Naive thymus-derived CD8-positive, alpha-beta T cell (primary cell): ENCODE measurements around the gene UBA52. TPM values are rescaled to one million over a fixed set of nuclear protein-coding genes. Genes with fewer than 3 reads are reported as not detected.
"Not testable (repeated sequence)": the region's sequence is repeated elsewhere in the genome, so short reads cannot be mapped to it uniquely, and the experiment has no call there.

Experiments
- ATAC-seq, 2 donors: fragments of 150-1000 bp; cut with Tn5 transposase in 1 of 2; sonication (Bioruptor Pico), chemical (Tn5 transposase) in 1 of 2; 1 replicate in 1 of 2; 2 replicates in 1 of 2; pipeline ENCODE4 v1.10.0; 2021; ENCODE audit warnings: mild to moderate bottlenecking in 2 of 2, moderate library complexity in 2 of 2
- POLR2A ChIA-PET: fragments of 350-600 bp; sonication (Branson Sonifier 250); formaldehyde crosslinking; loops from one replicate; lab custom pipeline; 2021; ENCODE audit warnings: antibody characterized with exemption; lab: Charles Lee
- DNase-seq, 10 donors: peaks; one replicate each; pipeline versions ENCODE4 v3.0.0 to v3.0.0-alpha.2; 2020 to 2022
- H3K27ac Mint-ChIP-seq, 10 donors: one replicate each; pipeline ENCODE4 v1.8.0; 2020 to 2022; ENCODE audit warnings: mild to moderate bottlenecking in 10 of 10, mixed read lengths in 10 of 10, moderate library complexity in 4 of 10, inconsistent platforms in 1 of 10
- H3K27me3 Mint-ChIP-seq, 5 donors: one replicate each; pipeline ENCODE4 v1.8.0; 2021 to 2022; ENCODE audit warnings: mixed read lengths in 5 of 5
- H3K36me3 Mint-ChIP-seq, 3 donors: one replicate each; pipeline ENCODE4 v1.8.0; 2020 to 2022; ENCODE audit warnings: mixed read lengths in 3 of 3, mild to moderate bottlenecking in 2 of 3, inconsistent platforms in 1 of 3
- H3K4me1 Mint-ChIP-seq, 4 donors: one replicate each; pipeline ENCODE4 v1.8.0; 2021 to 2022; ENCODE audit warnings: mixed read lengths in 4 of 4
- H3K4me3 Mint-ChIP-seq, 10 donors: one replicate each; pipeline ENCODE4 v1.8.0; 2020 to 2022; ENCODE audit warnings: mild to moderate bottlenecking in 10 of 10, mixed read lengths in 10 of 10, moderate library complexity in 6 of 10, inconsistent platforms in 1 of 10
- H3K9me3 Mint-ChIP-seq, 9 donors: one replicate each; pipeline ENCODE4 v1.8.0; 2020 to 2022; ENCODE audit warnings: mixed read lengths in 9 of 9, mild to moderate bottlenecking in 3 of 9, inconsistent platforms in 1 of 9, moderate library complexity in 1 of 9
- polyA plus RNA-seq, 3 donors: library from polyadenylated mRNA; unstranded; fragments of 300-500 nt; fragmentation: Illumina TruSeq; gene quantifications; one replicate each; pipeline ENCODE4 v1.2.3, GENCODE V29; 2021
- total RNA-seq, 8 experiments: library from RNA in 2 of 8; stranded (reverse) in 2 of 8; gene quantifications; one replicate each; pipeline ENCODE4 v1.2.3 and lab custom pipeline; 2021 to 2026

UBA52 gene
- total and polyA plus RNA-seq, 5 experiments from 2014 or later: 1,743 to 2,077 (median 1,986) TPM

DNA sequence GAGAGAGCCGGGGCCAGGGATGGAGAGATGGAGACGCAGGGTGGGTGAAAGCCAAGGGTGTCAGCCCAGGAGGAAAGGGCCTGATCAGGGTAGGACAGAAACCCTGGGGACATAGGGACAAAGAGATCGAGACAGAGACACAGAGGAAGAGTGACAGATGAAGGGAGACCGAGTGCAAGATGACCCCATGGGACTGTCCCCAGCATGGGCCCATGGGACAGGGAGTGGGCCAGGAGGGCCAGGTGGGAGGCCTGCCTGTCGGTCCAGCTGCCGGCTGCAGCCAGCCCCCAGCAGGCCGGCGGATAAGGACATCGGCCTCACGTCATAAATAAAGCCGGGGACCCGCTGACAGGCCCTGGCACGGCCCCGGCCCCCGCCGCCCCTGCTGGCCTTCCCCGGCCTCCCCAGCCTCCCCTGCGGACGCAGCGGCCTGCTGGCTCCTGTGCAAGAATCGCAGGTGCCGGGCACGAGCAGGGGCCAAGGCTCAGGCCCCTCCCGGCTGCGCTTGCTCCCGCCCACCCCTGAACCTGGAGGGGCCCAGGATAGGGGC lies 23.2 kb downstream of the UBA52 start:
- POLR2A ChIA-PET: interaction anchor here (0.7 to 4.4 kb wide), 3 partner anchors 17 to 253 kb away, joined by 3 to 19 read pairs (median 10); partner anchors contain the start of gene UBA52
- peak overlapping the region in 8 of 10 donors; percentile 48 to 89 (median 78) for H3K27ac Mint-ChIP-seq
- H3K4me1 Mint-ChIP-seq: peaks cover 12 to 27% (median 25%) of the 10 kb centered on the region in 4 donors
- peak overlapping the region; percentile 64 to 91 (median 79) for H3K4me3 Mint-ChIP-seq
- H3K27me3 Mint-ChIP-seq: peaks cover 0 to 8% (median 0%) of the 10 kb centered on the region in 5 donors
- H3K9me3 Mint-ChIP-seq: no peaks in the 10 kb centered on the region
- ATAC-seq: peak in 1 of 2 donors; percentile 1
- H3K36me3 Mint-ChIP-seq: peaks cover 0 to 9% (median 0%) of the 10 kb centered on the region in 3 donors
- DNase-seq: no peak

GRCh38 chr19:18595475-18595874 lies 23.8 kb downstream of the UBA52 start:
- peak overlapping the region in 2 of 10 donors; percentile 21 to 25 for H3K27ac Mint-ChIP-seq
- peak overlapping the region in 9 of 10 donors; percentile 43 to 78 (median 64) for H3K4me3 Mint-ChIP-seq

GRCh38 chr19:18596752-18597157 lies 25.1 kb downstream of the UBA52 start:
- Mint-ChIP-seq H3K4me3 (no peak overlapping the region), H3K27ac (peak overlapping the region in 3 of 10 donors; percentile 43 to 63 (median 55)), H3K27me3 (peaks cover 0 to 26% (median 4%) of the 10 kb centered on the region in 5 donors), H3K36me3 (peaks cover 0 to 2% (median 0%) of the 10 kb centered on the region in 3 donors), H3K4me1 (peaks cover 6 to 15% (median 14%) of the 10 kb centered on the region in 4 donors), H3K9me3 (no peaks in the 10 kb centered on the region)
- no peak for ATAC-seq
- DNase-seq: no peak
- POLR2A ChIA-PET: interaction anchor here (0.5 to 1.4 kb wide), 2 partner anchors 248 to 271 kb away, joined by 4 to 5 read pairs; no protein-coding TSS in a partner anchor

More at GRCh38 chr19:18595475-18595874, 23.8 kb downstream of the UBA52 start:
- ATAC-seq: no peak
- DNase-seq: no peak
- peaks cover 8 to 22% (median 20%) of the 10 kb centered on the region in 4 donors for H3K4me1 Mint-ChIP-seq
- POLR2A ChIA-PET: interaction anchor here (4.4 kb wide), 1 partner anchor 252 kb away, joined by 19 read pairs; no protein-coding TSS in a partner anchor
- H3K27me3 Mint-ChIP-seq: peaks cover 0 to 14% (median 0%) of the 10 kb centered on the region in 5 donors
- peaks cover 0 to 9% (median 0%) of the 10 kb centered on the region in 3 donors for H3K36me3 Mint-ChIP-seq
- no peaks in the 10 kb centered on the region for H3K9me3 Mint-ChIP-seq

DNA sequence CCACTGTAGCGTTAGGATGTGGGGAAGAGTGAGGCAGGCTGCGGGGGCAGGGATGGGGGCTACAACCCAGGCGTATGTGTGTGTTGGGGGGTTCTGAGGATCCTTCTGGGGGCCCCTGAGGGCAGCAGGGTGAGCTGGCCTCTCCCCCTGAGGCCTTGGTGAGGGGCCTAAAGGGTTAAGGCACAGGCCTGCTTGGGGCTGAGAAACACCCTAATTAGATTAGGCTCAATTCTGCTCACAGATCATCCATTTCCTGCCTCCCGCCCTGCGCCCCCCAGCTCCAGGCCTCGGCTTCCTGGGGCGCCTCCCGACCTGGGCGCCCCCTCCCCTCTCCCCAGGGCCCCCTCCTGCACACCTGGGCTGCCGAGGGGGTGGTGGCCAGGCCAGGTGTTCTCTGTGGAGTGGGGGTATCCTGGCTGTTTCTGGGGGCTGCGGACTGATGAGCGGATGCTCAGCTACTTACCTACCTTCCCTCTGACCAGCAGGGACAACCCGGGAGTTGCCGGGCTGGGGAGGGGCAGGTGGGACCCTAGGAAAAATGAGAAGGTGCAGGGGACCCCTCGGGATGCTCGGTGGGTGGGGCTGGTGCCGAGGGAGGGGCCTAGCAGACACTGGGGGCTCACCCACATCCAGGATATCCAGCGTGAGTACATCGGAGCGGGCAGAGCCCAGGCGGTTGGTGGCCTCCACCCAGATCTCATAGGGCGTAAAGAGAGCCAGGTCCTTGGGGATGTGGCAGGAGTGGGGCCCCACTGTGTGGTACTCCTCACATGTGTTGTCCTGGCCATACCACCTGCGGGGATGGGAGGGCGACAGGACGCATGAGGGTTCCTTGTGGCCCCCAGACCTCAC lies 26.4 kb downstream of the UBA52 start:
- Mint-ChIP-seq H3K36me3 (peaks cover 0 to 1% (median 0%) of the 10 kb centered on the region in 3 donors), H3K4me1 (peaks cover 6 to 17% (median 16%) of the 10 kb centered on the region in 4 donors), H3K9me3 (no peaks in the 10 kb centered on the region), H3K27me3 (peaks cover 4 to 37% (median 13%) of the 10 kb centered on the region in 5 donors), H3K4me3 (no peak overlapping the region), H3K27ac (no peak overlapping the region)
- no peak for DNase-seq
- no peak for ATAC-seq
- POLR2A ChIA-PET: interaction anchor here (0.5 to 1.0 kb wide), 4 partner anchors 9 to 338 kb away, joined by 3 to 4 read pairs (median 4); partner anchors contain the start of gene REX1BD

GRCh38 chr19:18599485-18599884 lies 27.8 kb downstream of the UBA52 start:
- no peak for DNase-seq
- H3K27ac Mint-ChIP-seq: no peak overlapping the region
- peaks cover 0 to 4% (median 0%) of the 10 kb centered on the region in 3 donors for H3K36me3 Mint-ChIP-seq
- H3K27me3 Mint-ChIP-seq: peaks cover 7 to 47% (median 19%) of the 10 kb centered on the region in 5 donors
- no peaks in the 10 kb centered on the region for H3K9me3 Mint-ChIP-seq
- ATAC-seq: no peak
- POLR2A ChIA-PET: no interaction called here
- peaks cover 6 to 20% (median 16%) of the 10 kb centered on the region in 4 donors for H3K4me1 Mint-ChIP-seq
- H3K4me3 Mint-ChIP-seq: no peak overlapping the region

DNA sequence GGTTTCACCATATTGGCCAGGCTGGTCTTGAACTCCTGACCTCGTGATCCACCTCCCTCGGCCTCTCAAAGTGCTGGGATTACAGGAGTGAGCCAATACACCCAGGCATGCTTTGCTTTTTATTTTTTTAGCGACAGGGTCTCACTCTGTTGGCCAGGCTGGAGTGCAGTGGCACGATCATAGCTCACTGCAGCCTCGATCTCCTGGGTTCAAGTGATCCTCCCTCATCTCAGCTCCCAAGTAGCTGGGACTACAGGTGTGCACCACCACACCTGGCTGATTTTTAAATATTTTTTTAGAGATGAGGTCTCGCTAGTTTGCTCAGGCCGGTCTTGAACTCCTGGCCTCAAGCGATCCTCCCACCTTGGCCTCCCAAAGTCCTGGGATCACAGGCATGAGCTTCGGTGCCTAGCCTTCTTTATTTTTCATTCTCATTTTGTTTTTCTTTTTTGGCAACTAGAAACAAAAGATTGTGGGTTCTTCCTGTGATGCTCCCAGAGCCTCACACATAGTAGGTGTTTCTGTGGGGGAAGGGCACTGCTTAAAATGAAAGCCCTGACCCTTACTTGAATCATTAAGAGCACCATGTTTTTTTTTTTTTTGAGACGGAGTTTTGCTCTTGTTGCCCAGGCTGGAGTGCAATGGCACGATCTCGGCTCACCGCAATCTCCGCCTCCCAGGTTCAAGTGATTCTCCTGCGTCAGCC lies 29.2 kb downstream of the UBA52 start:
- H3K27ac Mint-ChIP-seq, ATAC-seq, DNase-seq, H3K36me3 Mint-ChIP-seq, H3K4me3 Mint-ChIP-seq, H3K9me3 Mint-ChIP-seq: not testable (repeated sequence)
- POLR2A ChIA-PET: interaction anchor here (1.3 kb wide), 1 partner anchor 12 kb away, joined by 5 read pairs; the partner anchor contains the start of gene REX1BD
- Mint-ChIP-seq H3K27me3 (peaks cover 9 to 59% (median 27%) of the 10 kb centered on the region in 5 donors), H3K4me1 (peaks cover 0 to 19% (median 12%) of the 10 kb centered on the region in 4 donors)

GRCh38 chr19:18601875-18602274 lies 30.2 kb downstream of the UBA52 start:
- H3K27ac Mint-ChIP-seq: no peak overlapping the region
- no peaks in the 10 kb centered on the region for H3K9me3 Mint-ChIP-seq
- peaks cover 9 to 60% (median 27%) of the 10 kb centered on the region in 5 donors for H3K27me3 Mint-ChIP-seq
- DNase-seq: no peak
- H3K36me3 Mint-ChIP-seq: peaks cover 0 to 7% (median 0%) of the 10 kb centered on the region in 3 donors
- ATAC-seq: no peak
- POLR2A ChIA-PET: no interaction called here
- H3K4me1 Mint-ChIP-seq: peaks cover 0 to 19% (median 10%) of the 10 kb centered on the region in 4 donors
- no peak overlapping the region for H3K4me3 Mint-ChIP-seq

DNA sequence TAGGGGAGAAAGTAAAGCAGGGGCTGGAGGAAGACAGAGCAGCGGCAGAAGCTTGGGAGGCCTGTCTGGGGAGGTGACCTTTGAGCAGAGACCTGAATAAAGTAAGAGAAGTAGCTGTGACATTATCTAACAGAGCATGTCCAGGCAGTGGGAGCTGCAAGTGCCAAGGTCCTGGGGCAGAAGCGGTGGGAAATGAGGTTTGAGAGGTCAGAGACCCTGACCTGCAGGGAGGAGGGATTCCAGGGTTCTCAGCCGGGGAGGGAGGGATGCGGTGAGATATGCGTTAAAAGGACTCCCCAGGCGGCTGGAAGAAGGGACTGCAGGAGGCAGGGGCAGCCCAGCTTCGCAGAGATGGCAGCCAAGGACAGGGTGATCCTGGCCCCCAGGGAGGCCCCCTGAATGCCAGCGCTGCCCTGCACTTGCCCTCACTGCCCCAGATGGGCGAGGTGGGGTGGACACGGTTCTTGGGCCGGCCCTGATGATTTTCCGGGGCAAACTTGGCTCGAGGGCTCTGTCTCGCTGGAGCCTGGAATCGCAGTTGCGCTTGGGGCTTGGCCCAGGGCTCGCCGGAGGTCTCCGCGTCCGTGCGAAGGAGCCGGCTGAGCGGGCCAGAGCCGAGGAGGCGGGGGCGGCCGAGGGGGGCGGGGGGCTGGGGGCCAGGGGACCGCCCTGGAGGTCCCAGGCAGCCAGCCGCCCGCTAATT lies 31.7 kb downstream of the UBA52 start:
- peak overlapping the region in 1 of 10 donors; percentile 62 for H3K27ac Mint-ChIP-seq

GRCh38 chr19:18603958-18604819 lies 32.5 kb downstream of the UBA52 start:
- peak in 1 of 2 donors; percentile 11 for ATAC-seq
- no peak overlapping the region for H3K27ac Mint-ChIP-seq
- POLR2A ChIA-PET: no interaction called here
- no peak overlapping the region for H3K4me3 Mint-ChIP-seq
- no peak for DNase-seq
- no peaks in the 10 kb centered on the region for H3K9me3 Mint-ChIP-seq
- H3K27me3 Mint-ChIP-seq: peaks cover 16 to 79% (median 41%) of the 10 kb centered on the region in 5 donors
- peaks cover 0 to 9% (median 0%) of the 10 kb centered on the region in 3 donors for H3K36me3 Mint-ChIP-seq
- peaks cover 6 to 34% (median 17%) of the 10 kb centered on the region in 4 donors for H3K4me1 Mint-ChIP-seq

More for the DNA sequence above, 31.7 kb downstream of the UBA52 start:
- Mint-ChIP-seq H3K36me3 (peaks cover 0 to 9% (median 0%) of the 10 kb centered on the region in 3 donors), H3K27me3 (peaks cover 9 to 74% (median 33%) of the 10 kb centered on the region in 5 donors), H3K9me3 (no peaks in the 10 kb centered on the region), H3K4me1 (peaks cover 5 to 27% (median 15%) of the 10 kb centered on the region in 4 donors), H3K4me3 (peak overlapping the region in 7 of 10 donors; percentile 12 to 69 (median 42))
- ATAC-seq: peak; percentile 62 to 78
- POLR2A ChIA-PET: no interaction called here
- no peak for DNase-seq

DNA sequence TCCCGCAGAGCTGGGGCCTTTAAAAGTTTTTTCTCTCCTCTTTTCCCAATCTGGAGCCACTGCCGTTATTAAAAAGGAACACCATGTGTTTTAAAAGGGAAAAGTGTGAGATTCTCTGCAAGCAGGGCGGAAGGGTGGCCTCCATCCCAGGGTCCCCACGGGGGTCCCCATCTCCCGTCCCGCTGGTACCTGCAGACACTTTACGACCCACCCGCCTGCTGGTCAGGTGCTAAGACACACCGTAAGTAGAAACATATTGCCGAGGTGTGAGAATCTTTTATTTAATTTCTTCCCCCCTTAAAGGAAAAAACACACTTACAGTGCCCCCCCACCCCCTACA lies 33.1 kb downstream of the UBA52 start:
- Mint-ChIP-seq H3K4me3 (peak overlapping the region in 1 of 10 donors; percentile 45), H3K9me3 (no peaks in the 10 kb centered on the region), H3K4me1 (peaks cover 6 to 37% (median 17%) of the 10 kb centered on the region in 4 donors), H3K36me3 (peaks cover 0 to 9% (median 0%) of the 10 kb centered on the region in 3 donors), H3K27me3 (peaks cover 20 to 80% (median 46%) of the 10 kb centered on the region in 5 donors), H3K27ac (no peak overlapping the region)
- POLR2A ChIA-PET: interaction anchor here (0.6 kb wide), 2 partner anchors 75 to 273 kb away, joined by 3 to 4 read pairs; no protein-coding TSS in a partner anchor
- no peak for DNase-seq
- ATAC-seq: no peak
